Endothelial cell of umbilical vein (primary cell): ENCODE measurements around the gene CMTM6. TPM values are rescaled to one million over a fixed set of nuclear protein-coding genes. Genes with fewer than 3 reads are reported as not detected.

Experiments used
- BruUV-seq: library from RNA; stranded (reverse); fragments of 400-500 nt; replicated peaks from 2 replicates; lab custom pipeline; 2021; lab: Mats Ljungman, UMichigan
- CTCF ChIA-PET: fragments of 300-600, 350-600 bp; sonication (Branson Sonifier 250); formaldehyde crosslinking; loops from one replicate; lab custom pipeline; 2021; ENCODE audit warnings: antibody characterized with exemption, inconsistent platforms; lab: Charles Lee
- POLR2A ChIA-PET: fragments of 300-600, 350-600 bp; sonication (Branson Sonifier 250); formaldehyde crosslinking; loops from one replicate; lab custom pipeline; 2021; ENCODE audit warnings: antibody characterized with exemption, inconsistent platforms; lab: Charles Lee
- DNase-seq: peaks from one replicate; pipeline ENCODE4 v3.0.0-alpha.2; 2011; ENCODE audit warnings: low read depth, low spot score
- FAIRE-seq: peaks from 2 replicates; lab custom pipeline; 2011; peaks lifted over from hg19 to GRCh38; lab: Jason Lieb, UNC
- H2AFZ ChIP-seq: 2 replicates; pipeline ENCODE4 v1.6.0; 2012; ENCODE audit warnings: low read depth, low read length, control low read depth, inconsistent platforms
- H3K27ac ChIP-seq: 2 replicates; pipeline ENCODE4 v1.5.1; 2011; ENCODE audit warnings: low read depth, mild to moderate bottlenecking, control low read depth, low read length, moderate library complexity; ENCODE audit not compliant: insufficient read depth
- H3K27me3 ChIP-seq, 2 experiments: 2 replicates each; pipeline versions ENCODE4 v1.6.0 to v1.6.1; 2011; ENCODE audit warnings: low read length in 2 of 2, mixed read lengths in 1 of 2; ENCODE audit not compliant: control insufficient read depth in 2 of 2, insufficient read depth in 2 of 2
- H3K36me3 ChIP-seq, 2 experiments: 2 replicates in 1 of 2; 3 replicates in 1 of 2; pipeline ENCODE4 v1.5.1; 2011; ENCODE audit warnings: low read length in 2 of 2, mild to moderate bottlenecking in 1 of 2, moderate library complexity in 1 of 2; ENCODE audit not compliant: control insufficient read depth in 2 of 2, insufficient read depth in 2 of 2; ENCODE audit errors: extremely low read depth in 1 of 2
- H3K4me1 ChIP-seq: 3 replicates; pipeline ENCODE4 v1.5.1; 2011; ENCODE audit warnings: mild to moderate bottlenecking, low read length; ENCODE audit not compliant: control insufficient read depth, insufficient read depth; ENCODE audit errors: extremely low read depth
- H3K4me2 ChIP-seq: 2 replicates; pipeline ENCODE4 v1.6.1; 2011; ENCODE audit warnings: low read length, control low read depth, mixed read lengths; ENCODE audit not compliant: insufficient read depth
- H3K4me3 ChIP-seq, 3 experiments: fragments of 200-600 bp in 1 of 3; sonication (generic), shearing (Covaris generic) in 1 of 3; replicated peaks in 1 of 3; 2 replicates each; pipeline ENCODE4 v1.5.1; 2011 to 2016; ENCODE audit warnings: control low read depth in 3 of 3, low read length in 3 of 3, mild to moderate bottlenecking in 2 of 3, inconsistent platforms in 1 of 3, low read depth in 1 of 3, moderate library complexity in 1 of 3; ENCODE audit not compliant: insufficient read depth in 1 of 3
- H3K79me2 ChIP-seq: 2 replicates; pipeline ENCODE4 v1.6.0; 2012; ENCODE audit warnings: low read length, inconsistent platforms; ENCODE audit not compliant: control insufficient read depth, insufficient read depth
- H3K9ac ChIP-seq: replicated peaks from 2 replicates; pipeline ENCODE3; 2011; ENCODE audit warnings: low read length, control low read depth; ENCODE audit not compliant: insufficient read depth; ENCODE audit errors: extremely low read depth
- H3K9me1 ChIP-seq: replicated peaks from 3 replicates; pipeline ENCODE4 v1.6.0; 2011; ENCODE audit warnings: mild to moderate bottlenecking, low read length; ENCODE audit not compliant: control insufficient read depth, insufficient read depth; ENCODE audit errors: extremely low read depth
- H3K9me3 ChIP-seq: replicated peaks from 2 replicates; pipeline ENCODE4 v1.5.1; 2012; ENCODE audit warnings: low read length, inconsistent platforms; ENCODE audit not compliant: control insufficient read depth, insufficient read depth
- H4K20me1 ChIP-seq: replicated peaks from 2 replicates; pipeline ENCODE3; 2011; ENCODE audit warnings: mild to moderate bottlenecking, low read length; ENCODE audit not compliant: control insufficient read depth, insufficient read depth; ENCODE audit errors: extremely low read depth
- EZH2 ChIP-seq: IDR thresholded peaks from 2 replicates; pipeline ENCODE4 v1.6.1; 2012; ENCODE audit warnings: borderline replicate concordance, low read depth, mild to moderate bottlenecking, moderate library complexity, low read length, inconsistent platforms; ENCODE audit not compliant: severe bottlenecking
- FOS ChIP-seq: IDR thresholded peaks from 2 replicates; pipeline ENCODE4 v1.6.1; 2011; ENCODE audit warnings: mild to moderate bottlenecking, low read length, moderate library complexity, borderline replicate concordance; ENCODE audit not compliant: insufficient read depth
- GATA2 ChIP-seq: IDR thresholded peaks from 2 replicates; pipeline ENCODE4 v1.7.0; 2011; ENCODE audit warnings: low read depth, mild to moderate bottlenecking, moderate library complexity, mixed read lengths, low read length; ENCODE audit not compliant: insufficient read length, insufficient read depth
- JUN ChIP-seq: IDR thresholded peaks from 2 replicates; pipeline ENCODE4 v1.6.1; 2011; ENCODE audit warnings: borderline replicate concordance, low read depth; ENCODE audit not compliant: insufficient read length, insufficient read depth
- MYC ChIP-seq: IDR thresholded peaks from one replicate; pipeline ENCODE4 v1.6.1; 2011; ENCODE audit warnings: mild to moderate bottlenecking, low read depth, low read length
- POLR2A ChIP-seq: IDR thresholded peaks from 2 replicates; pipeline ENCODE4 v1.6.1; 2012; ENCODE audit warnings: low read depth, mild to moderate bottlenecking, control low read depth, low read length
- POLR2AphosphoS5 ChIP-seq: IDR thresholded peaks from 2 replicates; pipeline ENCODE4 v1.6.1; 2012; ENCODE audit warnings: low read depth, mild to moderate bottlenecking, control low read depth, low read length, moderate library complexity; ENCODE audit not compliant: insufficient read depth
- dilution Hi-C: fragments of 300-500 bp; cut with MboI; formaldehyde crosslinking; loops from one replicate; pipeline ENCODE4 v1.15.0; 2019; ENCODE audit warnings: low sequenced_read_pairs; ENCODE audit not compliant: extremely low pct_ligation_motif_present
- intact Hi-C: fragments of 100-400 bp; cut with micrococcal nuclease; formaldehyde crosslinking; loops from one replicate; pipeline ENCODE4 v1.10.0; 2022
- polyA plus RNA-seq, 4 experiments: library from polyadenylated mRNA; depleted of rRNA in 3 of 4; stranded (reverse) in 3 of 4; unstranded in 1 of 4; fragments of >200 nt; gene quantifications; 2 replicates each; pipeline versions ENCODE4 v1.2.1 to v1.2.3, GENCODE V29; 2011 to 2012; ENCODE audit warnings: missing spikeins in 1 of 4
- total RNA-seq: library from RNA; stranded (reverse); gene quantifications from 2 replicates; pipeline ENCODE4 v1.2.3, GENCODE V29; 2021
- TF ChIP-seq, protein P1 (sequence below), 2 donors: IDR thresholded peaks; 1 replicate in 1 of 2; 2 replicates in 1 of 2; pipeline ENCODE4 v1.5.1; 2011; ENCODE audit warnings: low read length in 2 of 2, mild to moderate bottlenecking in 2 of 2, moderate library complexity in 2 of 2, control low read depth in 1 of 2, inconsistent platforms in 1 of 2, low read depth in 1 of 2; ENCODE audit not compliant: insufficient read depth in 1 of 2; ENCODE audit errors: extremely low read depth in 1 of 2
- TF ChIP-seq, protein P2 (sequence below): IDR thresholded peaks from 2 replicates; pipeline ENCODE4 v1.6.1; 2011; ENCODE audit not compliant: insufficient read depth, insufficient read length

CMTM6 gene
- total and polyA plus RNA-seq, 2 donors (not counting 3 experiments of a cell fraction or from before 2014, with no cell fraction given), result 38.0 to 56.3 TPM

DNA sequence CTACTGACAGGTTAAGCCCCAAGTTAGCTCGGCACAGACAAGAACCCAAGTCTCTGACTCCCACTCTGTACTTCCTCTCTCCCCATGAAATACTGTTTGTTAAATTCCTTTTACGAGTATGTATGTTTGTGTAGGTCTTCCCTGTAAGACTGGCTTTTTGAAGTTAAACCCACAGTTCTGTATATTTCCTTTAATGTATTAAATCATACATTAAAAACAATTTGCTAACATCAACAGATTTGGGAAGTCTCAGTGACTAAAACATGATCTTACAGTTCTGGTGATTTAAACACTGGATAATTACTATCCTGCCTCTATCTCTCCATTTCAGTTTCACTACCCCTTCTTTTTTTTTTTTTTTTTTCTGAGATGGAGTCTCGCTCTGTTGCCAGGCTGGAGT is 4.4 kb downstream of the CMTM6 start:
- H3K4me3 ChIP-seq, result no peak overlapping the region
- H3K9me1 ChIP-seq, result no peaks in the 10 kb centered on the region
- ChIA-PET CTCF (interaction anchor here (0.6 to 1.0 kb wide), 2 partner anchors 10 to 72 kb away, joined by 3 to 4 read pairs; no protein-coding TSS in a partner anchor), POLR2A (no interaction called here)
- H3K4me2 ChIP-seq, result no peak overlapping the region
- no peak overlapping the region for H2AFZ ChIP-seq
- peaks cover 23% of the 10 kb centered on the region for H3K4me1 ChIP-seq
- H3K9ac ChIP-seq, result no peak overlapping the region
- no TSS peak for BruUV-seq
- no peaks in the 10 kb centered on the region for H3K36me3 ChIP-seq
- intact Hi-C loops (no loop called here), dilution Hi-C loops (no loop called here)
- no peak for DNase-seq
- FAIRE-seq, result no peak
- H3K9me3 ChIP-seq, result no peaks in the 10 kb centered on the region
- no peak for TF ChIP-seq GATA2
- no peak for TF ChIP-seq EZH2
- no peak for TF ChIP-seq POLR2AphosphoS5
- no peak for TF ChIP-seq POLR2A
- TF ChIP-seq, protein P1, sequence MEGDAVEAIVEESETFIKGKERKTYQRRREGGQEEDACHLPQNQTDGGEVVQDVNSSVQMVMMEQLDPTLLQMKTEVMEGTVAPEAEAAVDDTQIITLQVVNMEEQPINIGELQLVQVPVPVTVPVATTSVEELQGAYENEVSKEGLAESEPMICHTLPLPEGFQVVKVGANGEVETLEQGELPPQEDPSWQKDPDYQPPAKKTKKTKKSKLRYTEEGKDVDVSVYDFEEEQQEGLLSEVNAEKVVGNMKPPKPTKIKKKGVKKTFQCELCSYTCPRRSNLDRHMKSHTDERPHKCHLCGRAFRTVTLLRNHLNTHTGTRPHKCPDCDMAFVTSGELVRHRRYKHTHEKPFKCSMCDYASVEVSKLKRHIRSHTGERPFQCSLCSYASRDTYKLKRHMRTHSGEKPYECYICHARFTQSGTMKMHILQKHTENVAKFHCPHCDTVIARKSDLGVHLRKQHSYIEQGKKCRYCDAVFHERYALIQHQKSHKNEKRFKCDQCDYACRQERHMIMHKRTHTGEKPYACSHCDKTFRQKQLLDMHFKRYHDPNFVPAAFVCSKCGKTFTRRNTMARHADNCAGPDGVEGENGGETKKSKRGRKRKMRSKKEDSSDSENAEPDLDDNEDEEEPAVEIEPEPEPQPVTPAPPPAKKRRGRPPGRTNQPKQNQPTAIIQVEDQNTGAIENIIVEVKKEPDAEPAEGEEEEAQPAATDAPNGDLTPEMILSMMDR (IDR thresholded peaks at IDR 0.05; ENCODE audit: extremely low read depth in 1 of 2, insufficient read depth in 1 of 2, low read depth in 1 of 2, low read length in 2 of 2), result no peak
- no peak for TF ChIP-seq FOS
- TF ChIP-seq JUN, result no peak
- TF ChIP-seq MYC, result no peak
- TF ChIP-seq, protein P2, sequence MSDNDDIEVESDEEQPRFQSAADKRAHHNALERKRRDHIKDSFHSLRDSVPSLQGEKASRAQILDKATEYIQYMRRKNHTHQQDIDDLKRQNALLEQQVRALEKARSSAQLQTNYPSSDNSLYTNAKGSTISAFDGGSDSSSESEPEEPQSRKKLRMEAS, result no peak
- H3K27ac ChIP-seq, result no peak overlapping the region
- peaks cover under 1% of the 10 kb centered on the region for H4K20me1 ChIP-seq
- no peaks in the 10 kb centered on the region for H3K27me3 ChIP-seq
- H3K79me2 ChIP-seq, result peaks cover 49% of the 10 kb centered on the region
